Neural progenitor cell (in vitro differentiated cells): ENCODE measurements around the gene MYOZ3.

Source experiments
- CTCF ChIP-seq: fragments of 200-600 bp; sonication (generic); IDR thresholded peaks from 2 replicates; pipeline ENCODE4 v1.5.1; 2017; ENCODE audit warnings: antibody characterized with exemption, mild to moderate bottlenecking
- EZH2 ChIP-seq: fragments of 200-600 bp; sonication (generic); IDR thresholded peaks from 2 replicates; pipeline ENCODE4 v1.6.1; 2017; ENCODE audit warnings: antibody characterized with exemption, mild to moderate bottlenecking, moderate library complexity
- EZH2phosphoT487 ChIP-seq: fragments of 200-600 bp; sonication (generic); IDR thresholded peaks from 2 replicates; pipeline ENCODE4 v1.6.1; 2017; ENCODE audit warnings: antibody characterized with exemption

GRCh38 chr5:150624334-150625163, 36.5 kb upstream of the MYOZ3 start:
- TF ChIP-seq CTCF (no peak), EZH2 (no peak), EZH2phosphoT487 (no peak)
